Epithelial cell of proximal tubule (primary cell): ENCODE data around the gene FCHSD2. TPM values are rescaled to one million over a fixed set of nuclear protein-coding genes. Genes with fewer than 3 reads are reported as not detected.

Experiments
- DNase-seq: peaks from one replicate; pipeline ENCODE4 v3.0.0-alpha.2; 2011; ENCODE audit warnings: low read depth
- H3K4me3 ChIP-seq: 2 replicates; pipeline ENCODE4 v1.5.1; 2011; ENCODE audit warnings: low read depth, mild to moderate bottlenecking, low read length
- total RNA-seq: library from RNA; depleted of rRNA; stranded (reverse); fragments of >200 nt; gene quantifications from 2 replicates; pipeline ENCODE4 v1.2.3, GENCODE V29; 2015
- TF ChIP-seq, protein P1 (sequence below): conservative IDR thresholded peaks from 2 replicates; pipeline ENCODE4 v1.5.1; 2012; ENCODE audit warnings: low read depth, mild to moderate bottlenecking, low read length

The FCHSD2 gene
- total RNA-seq, 1 donor from 2014 or later = 8.8 TPM

DNA sequence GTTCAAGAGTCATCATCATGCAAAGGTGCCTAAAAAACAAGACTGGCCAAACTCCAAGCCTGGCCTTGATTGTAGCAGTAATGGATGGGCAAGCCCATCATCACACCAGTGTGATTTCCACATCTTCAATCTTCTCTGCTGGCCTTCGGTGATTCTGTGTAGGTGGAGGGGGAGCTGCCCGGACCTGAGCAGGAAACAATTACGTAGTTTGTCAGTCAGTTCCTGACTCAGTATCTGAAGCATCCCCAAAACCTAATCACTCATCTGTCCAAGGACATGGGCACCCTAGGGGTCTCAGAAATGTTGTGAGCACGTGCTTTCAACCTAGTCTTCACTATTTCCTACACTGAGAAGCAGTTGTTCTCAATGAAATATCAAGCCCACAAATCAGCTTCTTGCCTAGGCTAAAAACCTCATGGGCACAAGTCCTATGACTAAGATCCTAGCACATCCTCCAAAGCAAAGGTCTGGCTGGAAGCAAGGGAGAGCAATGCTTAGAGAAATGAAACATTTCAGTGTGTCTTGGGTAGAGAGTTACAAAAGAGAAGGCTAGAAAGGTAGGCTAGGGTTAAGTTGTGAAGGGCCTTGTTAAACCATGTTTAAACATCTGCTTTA lies 303.3 kb downstream of the FCHSD2 start:
- TF ChIP-seq, protein P1, sequence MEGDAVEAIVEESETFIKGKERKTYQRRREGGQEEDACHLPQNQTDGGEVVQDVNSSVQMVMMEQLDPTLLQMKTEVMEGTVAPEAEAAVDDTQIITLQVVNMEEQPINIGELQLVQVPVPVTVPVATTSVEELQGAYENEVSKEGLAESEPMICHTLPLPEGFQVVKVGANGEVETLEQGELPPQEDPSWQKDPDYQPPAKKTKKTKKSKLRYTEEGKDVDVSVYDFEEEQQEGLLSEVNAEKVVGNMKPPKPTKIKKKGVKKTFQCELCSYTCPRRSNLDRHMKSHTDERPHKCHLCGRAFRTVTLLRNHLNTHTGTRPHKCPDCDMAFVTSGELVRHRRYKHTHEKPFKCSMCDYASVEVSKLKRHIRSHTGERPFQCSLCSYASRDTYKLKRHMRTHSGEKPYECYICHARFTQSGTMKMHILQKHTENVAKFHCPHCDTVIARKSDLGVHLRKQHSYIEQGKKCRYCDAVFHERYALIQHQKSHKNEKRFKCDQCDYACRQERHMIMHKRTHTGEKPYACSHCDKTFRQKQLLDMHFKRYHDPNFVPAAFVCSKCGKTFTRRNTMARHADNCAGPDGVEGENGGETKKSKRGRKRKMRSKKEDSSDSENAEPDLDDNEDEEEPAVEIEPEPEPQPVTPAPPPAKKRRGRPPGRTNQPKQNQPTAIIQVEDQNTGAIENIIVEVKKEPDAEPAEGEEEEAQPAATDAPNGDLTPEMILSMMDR = no peak
- H3K4me3 ChIP-seq = no peak overlapping the region
- no peak for DNase-seq

DNA sequence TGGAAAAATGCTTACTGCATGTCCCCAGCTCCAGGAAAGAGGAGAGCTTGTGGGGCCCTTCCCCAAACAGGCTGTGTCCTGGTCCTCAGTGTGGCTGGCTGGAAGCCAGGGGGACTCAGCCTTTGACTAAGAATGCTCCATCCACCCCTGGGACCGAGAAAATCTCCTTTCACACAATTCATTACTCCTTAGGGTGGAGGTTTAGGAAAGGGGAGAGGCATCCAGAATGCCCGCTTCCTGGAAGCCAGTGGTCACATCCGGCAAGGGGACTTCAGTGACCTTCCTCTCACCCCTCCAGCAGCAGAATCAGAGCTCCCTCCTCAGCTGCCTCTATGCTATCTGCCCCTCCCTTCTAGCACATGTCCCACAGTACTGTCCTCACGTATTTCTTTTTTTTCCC lies 306.0 kb downstream of the FCHSD2 start:
- no peak for DNase-seq
- TF ChIP-seq, protein P1 = no peak
- H3K4me3 ChIP-seq = no peak overlapping the region

DNA sequence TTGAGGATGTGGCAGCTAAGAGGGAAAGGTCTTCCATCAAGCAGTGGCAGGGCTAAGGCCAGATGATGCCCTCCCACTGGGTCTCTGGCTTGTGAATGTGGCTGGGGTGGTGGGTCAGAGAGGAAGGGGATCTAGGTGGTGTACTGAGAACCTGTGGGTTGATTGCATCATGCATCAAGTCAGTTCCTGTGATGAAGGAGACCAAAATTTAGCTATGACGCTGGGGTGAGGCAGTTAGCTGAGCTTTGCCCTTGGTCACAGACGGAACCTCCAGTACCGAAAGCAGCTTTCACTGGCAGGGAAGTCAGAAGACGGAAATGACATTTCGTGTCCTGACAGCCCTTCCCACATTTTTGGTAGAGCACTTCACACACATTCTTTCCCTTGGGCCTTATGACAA lies 307.2 kb downstream of the FCHSD2 start:
- H3K4me3 ChIP-seq = no peak overlapping the region
- TF ChIP-seq, protein P1 = no peak
- no peak for DNase-seq

DNA sequence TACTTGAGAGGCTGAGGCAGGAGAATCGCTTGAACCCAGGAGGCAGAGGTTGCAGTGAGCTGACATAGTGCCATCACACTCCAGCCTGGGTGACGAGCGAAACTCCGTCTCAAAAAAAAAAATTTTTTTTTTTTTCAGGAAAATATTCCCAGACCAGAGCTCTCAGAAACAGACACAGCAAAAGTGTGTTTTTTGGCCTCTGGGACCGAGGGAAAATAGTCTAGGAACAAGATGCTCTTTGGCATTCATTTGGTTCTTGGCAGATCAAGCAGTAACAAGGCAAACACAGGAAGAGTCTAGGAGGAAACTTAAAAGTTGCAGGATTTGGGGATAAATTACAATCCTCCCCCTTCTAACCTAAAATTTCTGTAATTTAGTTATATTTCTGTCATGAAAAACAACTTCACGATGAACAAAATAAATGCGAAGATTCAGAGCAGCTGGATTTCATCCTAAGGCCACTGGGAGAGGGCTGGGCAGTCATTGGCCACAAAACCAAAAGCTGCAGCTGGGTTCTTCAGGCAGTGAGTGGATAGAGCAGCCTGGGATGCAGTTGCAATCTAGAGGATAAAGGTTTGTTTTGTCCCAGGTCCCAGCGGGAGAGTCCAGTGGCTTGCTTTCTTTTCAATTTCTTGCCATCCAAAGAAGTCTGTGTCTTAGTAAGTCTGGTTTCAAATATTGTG lies 308.2 kb downstream of the FCHSD2 start:
- TF ChIP-seq, protein P1 = no peak

DNA sequence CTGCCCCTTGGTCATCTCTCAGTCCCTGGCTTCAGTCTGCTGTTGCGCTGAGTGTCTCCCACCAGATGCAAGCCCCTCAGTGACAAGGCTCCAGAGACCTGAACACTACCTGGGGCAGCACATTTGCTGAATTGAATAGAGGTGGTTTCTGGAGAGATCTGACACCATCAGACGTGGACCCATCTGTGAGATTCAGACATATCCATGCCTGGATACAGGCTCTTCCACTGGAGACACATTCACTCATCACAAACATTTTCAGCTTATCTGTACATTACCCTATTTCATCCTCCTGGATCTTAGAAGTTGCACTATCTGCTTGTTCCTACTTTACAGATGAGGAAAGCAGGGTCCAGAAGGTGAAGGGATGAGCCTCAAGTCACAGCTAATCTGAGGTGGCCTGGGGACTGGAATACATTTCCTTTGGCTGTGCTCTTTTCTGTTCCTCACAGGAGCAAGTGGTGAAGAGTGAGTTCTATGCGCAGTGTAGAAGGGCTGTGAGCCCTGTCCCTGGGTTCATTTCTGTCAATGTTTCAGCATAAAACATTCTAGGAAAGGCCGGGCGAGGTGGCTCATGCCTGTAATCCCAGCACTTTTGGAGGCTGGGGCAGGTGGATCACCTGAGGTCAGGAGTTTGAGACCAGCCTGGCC lies 308.9 kb downstream of the FCHSD2 start:
- TF ChIP-seq, protein P1 = no peak
- no peak overlapping the region for H3K4me3 ChIP-seq
- no peak for DNase-seq

More for the DNA sequence above, 308.2 kb downstream of the FCHSD2 start:
- DNase-seq = no peak
- H3K4me3 ChIP-seq = no peak overlapping the region

DNA sequence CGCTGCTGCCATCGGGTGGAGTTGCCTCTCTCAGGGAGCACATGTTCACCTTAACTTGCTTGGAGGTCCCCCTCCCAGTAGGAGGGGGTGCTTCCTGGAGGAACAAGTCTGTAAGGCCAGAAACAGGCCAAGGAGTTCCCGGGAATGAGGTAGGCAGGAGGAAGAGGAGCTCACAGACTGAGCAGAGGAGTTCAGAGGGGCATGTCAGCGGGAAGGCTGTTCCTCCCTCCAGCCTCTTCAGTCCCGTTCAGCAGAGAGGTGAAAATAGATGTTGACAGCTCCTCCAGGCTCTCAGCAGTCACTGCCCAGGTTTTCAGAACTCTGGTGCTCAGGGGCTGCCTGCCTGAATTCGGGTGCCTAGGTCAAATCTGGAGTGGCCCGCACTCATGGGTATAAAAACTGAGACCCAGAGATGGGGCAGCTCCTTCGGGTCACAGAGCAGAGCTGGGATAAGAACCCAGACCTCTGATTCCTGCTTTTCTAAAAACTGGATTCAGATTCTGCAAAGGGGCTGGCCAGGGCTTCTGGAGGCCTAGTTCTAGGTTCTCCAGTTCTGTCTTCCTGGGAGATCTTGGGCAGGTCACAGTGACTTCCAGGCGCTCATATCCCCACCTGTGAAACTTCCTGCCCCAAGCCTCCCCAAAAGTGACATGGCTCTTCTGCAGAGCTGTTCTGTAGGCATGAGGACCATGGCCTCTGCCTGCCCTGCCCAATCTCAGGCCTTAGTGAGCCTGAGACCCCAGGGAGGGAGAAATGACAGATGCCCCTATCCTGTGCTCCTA lies 309.6 kb downstream of the FCHSD2 start:
- H3K4me3 ChIP-seq = no peak overlapping the region
- TF ChIP-seq, protein P1 = no peak
- no peak for DNase-seq
